T47D (cell line): Measurements from ENCODE around the gene PHYHIPL.

ENCODE experiments used
- DNase-seq, 2 experiments: peaks; one replicate each; pipeline versions ENCODE4 v3.0.0 to v3.0.0-alpha.2; 2011 to 2012; ENCODE audit warnings: low read depth in 1 of 2, low spot score in 1 of 2
- JUND ChIP-seq: IDR thresholded peaks from 2 replicates; pipeline ENCODE4 v1.6.1; 2012; ENCODE audit warnings: low read depth
- in situ Hi-C: cut with HindIII; loops from 2 replicates; pipeline ENCODE4 v1.10.0; 2016; ENCODE audit warnings: low sequenced_read_pairs, low pct_unique_long_range_greater_than_20kb

PHYHIPL gene

DNA sequence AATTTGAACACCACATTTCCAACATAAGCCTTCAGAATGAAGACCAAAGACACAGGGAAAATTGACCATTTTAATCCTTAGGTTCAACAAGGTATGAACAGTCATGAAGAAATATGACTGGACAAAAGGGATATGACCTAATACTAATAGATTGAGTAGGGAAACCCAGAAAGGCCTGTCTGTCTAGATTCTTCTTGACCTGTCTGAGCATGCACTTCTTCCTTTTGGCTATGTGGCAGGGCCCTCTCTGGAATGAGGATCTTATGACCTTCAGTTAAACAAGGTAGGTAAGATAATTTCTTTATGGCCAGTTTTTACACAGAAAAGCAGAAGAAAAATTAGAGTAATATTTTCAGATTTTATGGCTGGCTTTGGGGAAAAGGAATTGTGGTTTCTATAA is 3.0 kb upstream of the PHYHIPL start:
- DNase-seq, result peak in 1 of 2 experiments; percentile 65
- TF ChIP-seq JUND, result no peak
- in situ Hi-C loops, result no loop called here

- DNase-seq, result no peak
- TF ChIP-seq JUND, result no peak
- in situ Hi-C loops, result no loop called here
These were observed 754 bp upstream of the PHYHIPL start for GRCh38 chr10:59175538-59176240.

DNA sequence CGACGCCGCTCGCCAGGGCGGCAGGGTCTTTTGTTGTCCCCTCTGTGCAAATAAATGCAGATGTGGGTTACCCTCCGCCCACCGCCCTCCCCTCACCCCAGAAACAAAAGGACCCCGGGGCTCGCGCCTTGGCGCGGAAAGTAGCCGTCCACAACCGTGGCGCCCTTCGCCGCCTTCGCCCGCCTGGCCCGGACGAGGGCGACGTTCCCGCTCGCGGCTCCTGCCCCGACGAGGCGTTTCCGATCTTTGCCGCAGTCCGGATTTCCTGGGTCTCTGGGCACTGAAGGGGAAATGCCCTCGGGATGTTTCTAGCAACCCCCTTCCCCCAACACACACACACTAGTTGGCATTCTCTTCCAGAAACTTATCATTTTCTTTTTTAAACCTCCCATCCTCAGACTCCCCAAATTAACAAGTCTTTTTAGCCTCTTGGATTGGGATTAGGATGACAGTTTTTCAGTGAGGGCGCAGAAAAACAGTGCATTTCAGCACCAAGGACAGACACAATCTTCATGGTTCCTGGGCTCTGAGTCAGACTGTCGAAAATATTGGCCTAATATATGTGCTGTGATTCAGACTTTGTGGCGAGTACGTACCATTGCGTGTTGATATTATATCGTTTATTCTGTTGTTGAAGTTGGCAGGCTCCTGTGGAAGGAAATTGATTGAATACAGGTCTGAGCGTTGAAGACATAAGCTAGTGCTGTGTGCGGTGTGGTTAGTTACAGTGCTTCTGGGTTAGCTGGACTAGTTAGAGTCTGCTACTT is 771 bp downstream of the PHYHIPL start:
- TF ChIP-seq JUND, result no peak
- in situ Hi-C loops, result no loop called here
- DNase-seq, result peak; percentile 62 to 79

DNA sequence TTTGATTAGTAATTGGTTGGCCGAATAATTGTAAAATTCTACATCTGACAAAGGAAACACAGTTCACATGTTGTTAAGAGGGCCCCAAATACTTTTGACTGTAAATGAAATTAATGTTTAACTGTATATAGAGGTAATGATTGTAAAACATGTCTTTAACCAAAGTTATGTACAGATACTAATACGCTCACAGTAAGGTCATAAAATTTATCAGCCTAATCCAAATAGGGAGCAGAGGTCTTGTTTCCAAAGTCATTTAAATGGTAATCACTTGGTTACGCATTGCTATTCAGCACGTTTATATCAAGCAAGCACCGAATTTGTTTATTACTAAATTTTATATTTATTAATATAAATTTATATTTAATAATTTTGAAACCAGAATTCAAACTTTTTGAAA is 1.4 kb downstream of the PHYHIPL start:
- no peak for DNase-seq
- TF ChIP-seq JUND, result no peak
- in situ Hi-C loops, result no loop called here

- in situ Hi-C loops, result no loop called here
- DNase-seq, result no peak
- TF ChIP-seq JUND, result no peak
These were observed 2.6 kb downstream of the PHYHIPL start for GRCh38 chr10:59179068-59179467.

DNA sequence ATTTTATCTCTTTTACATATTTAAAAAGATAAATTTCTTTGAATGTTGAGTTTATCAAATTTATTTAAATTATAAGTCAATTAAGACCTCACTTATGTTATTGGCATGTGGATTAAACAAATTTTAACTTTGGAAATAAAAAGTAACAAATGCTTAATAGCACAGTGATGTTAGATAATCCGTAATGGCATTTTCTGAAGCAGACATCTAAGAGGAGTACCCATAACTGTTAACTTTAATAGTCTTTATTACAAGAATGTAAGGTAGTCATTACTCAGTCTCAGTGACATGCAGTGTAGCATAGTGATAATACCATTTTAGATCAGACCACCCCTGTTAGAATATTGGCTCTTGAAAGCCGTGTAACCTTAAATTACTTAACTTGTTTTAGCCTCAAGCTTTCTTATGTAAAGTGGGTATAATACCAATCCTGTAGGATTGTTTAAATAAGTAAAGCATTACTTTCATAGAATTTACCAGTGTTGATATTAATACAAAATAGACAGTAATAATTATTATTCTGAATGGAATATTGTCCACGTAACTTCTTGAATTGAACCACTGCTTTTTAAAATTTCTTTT is 4.3 kb downstream of the PHYHIPL start:
- no peak for TF ChIP-seq JUND
- no peak for DNase-seq
- in situ Hi-C loops, result no loop called here

DNA sequence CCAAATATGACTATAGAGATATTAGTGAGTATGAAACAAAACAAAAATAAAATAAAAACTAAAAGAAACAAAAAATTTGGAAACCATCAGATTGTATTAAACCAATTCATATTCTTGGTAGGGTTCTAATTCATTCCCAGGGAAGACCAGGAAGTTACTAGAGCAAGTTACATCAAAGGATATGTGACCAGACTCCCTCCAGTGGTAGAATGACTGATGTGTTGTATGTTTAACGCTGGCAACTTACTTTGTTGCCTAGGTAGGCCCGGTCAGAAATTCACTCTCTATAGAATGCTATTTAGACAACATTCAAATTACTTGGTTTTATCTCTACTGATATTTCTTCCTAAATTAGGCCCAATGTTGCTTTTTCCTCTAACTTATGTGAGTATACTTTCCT is 5.2 kb downstream of the PHYHIPL start:
- in situ Hi-C loops, result no loop called here
- DNase-seq, result peak; percentile 66 to 87
- TF ChIP-seq JUND, result no peak

GRCh38 chr10:59190332-59190731 is 13.9 kb downstream of the PHYHIPL start:
- no peak for TF ChIP-seq JUND
- in situ Hi-C loops, result no loop called here
- DNase-seq, result no peak

DNA sequence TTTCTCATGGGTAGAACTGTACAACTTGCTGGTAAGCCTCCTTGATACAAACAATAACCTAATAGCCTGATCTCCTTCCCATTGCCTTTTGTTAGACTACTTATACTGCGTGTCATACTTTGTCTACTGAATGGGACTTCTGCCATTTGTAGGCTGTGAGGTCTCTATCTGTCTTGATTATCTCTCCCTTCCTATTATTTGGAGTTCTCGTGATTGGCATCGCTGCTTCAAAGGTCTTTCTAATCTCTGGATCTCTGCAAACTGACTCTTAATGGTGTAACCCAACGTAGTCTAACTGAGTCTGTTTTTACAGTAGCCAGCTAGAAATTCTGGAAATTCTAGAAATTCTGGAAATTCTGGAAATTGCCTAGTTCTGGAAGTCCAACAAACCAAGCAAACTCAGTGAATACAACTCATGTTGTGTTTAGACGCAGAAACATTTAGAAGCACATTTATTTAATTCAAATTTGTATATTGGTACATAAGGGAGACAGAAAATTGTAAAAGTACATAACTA is 29.8 kb downstream of the PHYHIPL start:
- DNase-seq, result peak in 1 of 2 experiments; percentile 54
- in situ Hi-C loops, result no loop called here
- TF ChIP-seq JUND, result no peak

DNA sequence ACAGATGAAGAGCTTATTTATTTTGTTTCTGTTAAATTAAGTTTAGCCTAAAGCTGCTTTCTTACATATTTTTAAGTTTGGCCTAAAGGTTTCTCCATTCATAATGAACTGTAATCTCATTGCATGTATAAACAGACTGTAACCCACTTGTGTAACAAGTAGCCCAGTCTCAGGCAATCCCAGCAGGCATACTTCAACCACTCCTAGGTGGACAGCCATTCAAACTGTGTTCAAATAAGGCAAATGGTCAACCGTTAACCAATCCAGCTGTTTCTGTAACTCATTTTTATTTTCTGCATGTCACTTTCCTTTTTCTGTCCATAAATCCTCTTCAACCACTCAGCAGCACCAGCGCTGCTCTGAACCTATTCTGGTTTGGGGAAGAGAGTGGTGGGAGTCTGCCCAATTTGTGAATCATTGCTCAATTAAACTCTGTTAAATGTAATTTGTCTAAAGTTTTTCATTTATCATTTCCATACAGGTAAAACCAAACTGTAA is 35.9 kb downstream of the PHYHIPL start:
- no peak for TF ChIP-seq JUND
- in situ Hi-C loops, result no loop called here
- DNase-seq, result no peak

GRCh38 chr10:59214160-59214559 is 37.7 kb downstream of the PHYHIPL start:
- no peak for DNase-seq
- TF ChIP-seq JUND, result no peak
- in situ Hi-C loops, result no loop called here

- DNase-seq, result no peak
- no peak for TF ChIP-seq JUND
- in situ Hi-C loops, result no loop called here
These were observed 39.9 kb downstream of the PHYHIPL start for GRCh38 chr10:59216178-59216869.
